ENCODE results near the gene SIVA1. TPM values are rescaled to one million over a fixed set of nuclear protein-coding genes. Genes with fewer than 3 reads are reported as not detected.
A peak's percentile ranks its signal among the peaks of the same experiment; 100 is the strongest.

SIVA1 gene
- total RNA-seq, 1 donor from 2014 or later: 30.5 TPM

GRCh38 chr14:104784846-104785707, 32.1 kb downstream of the SIVA1 start:
- H3K36me3 Mint-ChIP-seq (ENCODE audit: unreplicated experiment): no peaks in the 10 kb centered on the region
- peak; percentile 11 for DNase-seq
- no peak overlapping the region for H3K4me3 Mint-ChIP-seq (ENCODE audit: unreplicated experiment)
- no peak overlapping the region for H3K27ac Mint-ChIP-seq (ENCODE audit: unreplicated experiment)
- H3K4me1 Mint-ChIP-seq (ENCODE audit: low read depth, unreplicated experiment): peaks cover 14% of the 10 kb centered on the region
- H3K9me3 Mint-ChIP-seq (ENCODE audit: unreplicated experiment): peaks cover 2% of the 10 kb centered on the region
- no peaks in the 10 kb centered on the region for H3K27me3 Mint-ChIP-seq (ENCODE audit: unreplicated experiment)
- no peak for TF ChIP-seq CTCF (IDR thresholded peaks at IDR 0.05; ENCODE audit: partially characterized antibody, unreplicated experiment)

- Mint-ChIP-seq H3K27me3 (ENCODE audit: unreplicated experiment) (no peaks in the 10 kb centered on the region), H3K36me3 (ENCODE audit: unreplicated experiment) (no peaks in the 10 kb centered on the region), H3K27ac (ENCODE audit: unreplicated experiment) (no peak overlapping the region), H3K4me3 (ENCODE audit: unreplicated experiment) (no peak overlapping the region), H3K4me1 (ENCODE audit: low read depth, unreplicated experiment) (peaks cover 14% of the 10 kb centered on the region), H3K9me3 (ENCODE audit: unreplicated experiment) (no peaks in the 10 kb centered on the region)
- peak; percentile 14 for DNase-seq
- TF ChIP-seq CTCF (IDR thresholded peaks at IDR 0.05; ENCODE audit: partially characterized antibody, unreplicated experiment): no peak
Observed at GRCh38 chr14:104785708-104786080, 32.7 kb downstream of the SIVA1 start.

GRCh38 chr14:104786091-104786586, 33.2 kb downstream of the SIVA1 start:
- DNase-seq: peak; percentile 12
- TF ChIP-seq CTCF (IDR thresholded peaks at IDR 0.05; ENCODE audit: partially characterized antibody, unreplicated experiment): no peak
- Mint-ChIP-seq H3K9me3 (ENCODE audit: unreplicated experiment) (no peaks in the 10 kb centered on the region), H3K27ac (ENCODE audit: unreplicated experiment) (no peak overlapping the region), H3K27me3 (ENCODE audit: unreplicated experiment) (no peaks in the 10 kb centered on the region), H3K4me1 (ENCODE audit: low read depth, unreplicated experiment) (peaks cover 17% of the 10 kb centered on the region), H3K4me3 (ENCODE audit: unreplicated experiment) (no peak overlapping the region), H3K36me3 (ENCODE audit: unreplicated experiment) (no peaks in the 10 kb centered on the region)

- DNase-seq: peak; percentile 8
- H3K4me1 Mint-ChIP-seq (ENCODE audit: low read depth, unreplicated experiment): peaks cover 19% of the 10 kb centered on the region
- H3K36me3 Mint-ChIP-seq (ENCODE audit: unreplicated experiment): no peaks in the 10 kb centered on the region
- H3K9me3 Mint-ChIP-seq (ENCODE audit: unreplicated experiment): no peaks in the 10 kb centered on the region
- TF ChIP-seq CTCF (IDR thresholded peaks at IDR 0.05; ENCODE audit: partially characterized antibody, unreplicated experiment): no peak
- H3K27me3 Mint-ChIP-seq (ENCODE audit: unreplicated experiment): no peaks in the 10 kb centered on the region
- no peak overlapping the region for H3K4me3 Mint-ChIP-seq (ENCODE audit: unreplicated experiment)
- H3K27ac Mint-ChIP-seq (ENCODE audit: unreplicated experiment): no peak overlapping the region
Observed at GRCh38 chr14:104786726-104787675, 34.1 kb downstream of the SIVA1 start.
